ENCODE data around the gene ATP7B. TPM values are rescaled to one million over a fixed set of nuclear protein-coding genes. Genes with fewer than 3 reads are reported as not detected.

ATP7B gene
- total RNA-seq, 4 donors from 2014 or later = 2.0 to 8.3 (median 5.1) TPM

- no peak for DNase-seq (ENCODE audit: low spot score in 2 of 2)
- TF ChIP-seq POLR2AphosphoS5 (IDR thresholded peaks at IDR 0.05) = no peak
- no peak for TF ChIP-seq CTCF (IDR thresholded peaks at IDR 0.05)
- no peak for TF ChIP-seq POLR2A (IDR thresholded peaks at IDR 0.05)
- no peak for TF ChIP-seq EP300 (IDR thresholded peaks at IDR 0.05)
- H3K9me3 ChIP-seq = no peaks in the 10 kb centered on the region
- WGBS = 87% methylated on average over 3 of the region's 4 CpGs
- no peaks in the 10 kb centered on the region for H3K4me1 ChIP-seq
- H3K27ac ChIP-seq = no peak overlapping the region
- H3K36me3 ChIP-seq = peaks cover 5% of the 10 kb centered on the region
- H3K27me3 ChIP-seq = no peaks in the 10 kb centered on the region
- H3K4me3 ChIP-seq = no peak overlapping the region
Observed at GRCh38 chr13:51944428-51944827, 66.8 kb downstream of the ATP7B start.

GRCh38 chr13:51943721-51944120, 67.5 kb downstream of the ATP7B start:
- no peak overlapping the region for H3K27ac ChIP-seq
- H3K27me3 ChIP-seq = no peaks in the 10 kb centered on the region
- no peaks in the 10 kb centered on the region for H3K9me3 ChIP-seq
- H3K36me3 ChIP-seq = peaks cover 3% of the 10 kb centered on the region
- DNase-seq (ENCODE audit: low spot score in 2 of 2) = peak in 1 of 2 donors; percentile 49
- TF ChIP-seq POLR2A (IDR thresholded peaks at IDR 0.05) = no peak
- TF ChIP-seq POLR2AphosphoS5 (IDR thresholded peaks at IDR 0.05) = no peak
- TF ChIP-seq CTCF (IDR thresholded peaks at IDR 0.05) = no peak
- TF ChIP-seq EP300 (IDR thresholded peaks at IDR 0.05) = no peak
- WGBS = 91% methylated on average over 5 of the region's 8 CpGs
- H3K4me1 ChIP-seq = no peaks in the 10 kb centered on the region
- H3K4me3 ChIP-seq = no peak overlapping the region

GRCh38 chr13:51942189-51942588, 69.1 kb downstream of the ATP7B start:
- 70% methylated on average over 9 of the region's 9 CpGs for WGBS
- H3K4me3 ChIP-seq = no peak overlapping the region
- no peaks in the 10 kb centered on the region for H3K27me3 ChIP-seq
- no peak for DNase-seq (ENCODE audit: low spot score in 2 of 2)
- TF ChIP-seq POLR2A (IDR thresholded peaks at IDR 0.05) (no peak), CTCF (IDR thresholded peaks at IDR 0.05) (no peak), EP300 (IDR thresholded peaks at IDR 0.05) (no peak), POLR2AphosphoS5 (IDR thresholded peaks at IDR 0.05) (no peak)
- no peaks in the 10 kb centered on the region for H3K4me1 ChIP-seq
- peaks cover 4% of the 10 kb centered on the region for H3K36me3 ChIP-seq
- H3K27ac ChIP-seq = no peak overlapping the region
- H3K9me3 ChIP-seq = no peaks in the 10 kb centered on the region

- no peaks in the 10 kb centered on the region for H3K4me1 ChIP-seq
- DNase-seq (ENCODE audit: low spot score in 2 of 2) = no peak
- H3K4me3 ChIP-seq = no peak overlapping the region
- TF ChIP-seq EP300 (IDR thresholded peaks at IDR 0.05) (no peak), CTCF (IDR thresholded peaks at IDR 0.05) (no peak), POLR2A (IDR thresholded peaks at IDR 0.05) (no peak), POLR2AphosphoS5 (IDR thresholded peaks at IDR 0.05) (no peak)
- WGBS = 83% methylated on average over 3 of the region's 3 CpGs
- H3K36me3 ChIP-seq = peaks cover 7% of the 10 kb centered on the region
- H3K27me3 ChIP-seq = no peaks in the 10 kb centered on the region
- H3K27ac ChIP-seq = no peak overlapping the region
- no peaks in the 10 kb centered on the region for H3K9me3 ChIP-seq
Observed at GRCh38 chr13:51938454-51938853, 72.8 kb downstream of the ATP7B start.

GRCh38 chr13:51937320-51938290, 73.6 kb downstream of the ATP7B start:
- TF ChIP-seq CTCF (IDR thresholded peaks at IDR 0.05) (no peak), POLR2AphosphoS5 (IDR thresholded peaks at IDR 0.05) (no peak), POLR2A (IDR thresholded peaks at IDR 0.05) (no peak), EP300 (IDR thresholded peaks at IDR 0.05) (no peak)
- Histone ChIP-seq H3K36me3 (peaks cover 7% of the 10 kb centered on the region), H3K9me3 (no peaks in the 10 kb centered on the region), H3K4me1 (no peaks in the 10 kb centered on the region), H3K4me3 (no peak overlapping the region), H3K27ac (no peak overlapping the region), H3K27me3 (no peaks in the 10 kb centered on the region)
- 89% methylated on average over 20 of the region's 22 CpGs for WGBS
- peak in 1 of 2 donors; percentile 73 for DNase-seq (ENCODE audit: low spot score in 2 of 2)
